Umbilical cord (tissue), 2 donors: ENCODE results near the gene NUAK2. TPM values are rescaled to one million over a fixed set of nuclear protein-coding genes. Genes with fewer than 3 reads are reported as not detected.

Experiments used
- DNase-seq: peaks from one replicate; pipeline ENCODE4 v3.0.0-alpha.2; 2015; ENCODE audit warnings: low spot score
- total RNA-seq: library from RNA; depleted of rRNA; stranded (reverse); fragments of >200 nt; gene quantifications from one replicate; pipeline ENCODE4 v1.2.3, GENCODE V29; 2014; ENCODE audit warnings: low replicate concordance; ENCODE audit not compliant: insufficient read depth

Gene NUAK2
- total RNA-seq, 1 donor from 2014 or later = 1.2 TPM

- no peak for DNase-seq
Observed at GRCh38 chr1:205257735-205258134, 63.8 kb downstream of the NUAK2 start.

DNA sequence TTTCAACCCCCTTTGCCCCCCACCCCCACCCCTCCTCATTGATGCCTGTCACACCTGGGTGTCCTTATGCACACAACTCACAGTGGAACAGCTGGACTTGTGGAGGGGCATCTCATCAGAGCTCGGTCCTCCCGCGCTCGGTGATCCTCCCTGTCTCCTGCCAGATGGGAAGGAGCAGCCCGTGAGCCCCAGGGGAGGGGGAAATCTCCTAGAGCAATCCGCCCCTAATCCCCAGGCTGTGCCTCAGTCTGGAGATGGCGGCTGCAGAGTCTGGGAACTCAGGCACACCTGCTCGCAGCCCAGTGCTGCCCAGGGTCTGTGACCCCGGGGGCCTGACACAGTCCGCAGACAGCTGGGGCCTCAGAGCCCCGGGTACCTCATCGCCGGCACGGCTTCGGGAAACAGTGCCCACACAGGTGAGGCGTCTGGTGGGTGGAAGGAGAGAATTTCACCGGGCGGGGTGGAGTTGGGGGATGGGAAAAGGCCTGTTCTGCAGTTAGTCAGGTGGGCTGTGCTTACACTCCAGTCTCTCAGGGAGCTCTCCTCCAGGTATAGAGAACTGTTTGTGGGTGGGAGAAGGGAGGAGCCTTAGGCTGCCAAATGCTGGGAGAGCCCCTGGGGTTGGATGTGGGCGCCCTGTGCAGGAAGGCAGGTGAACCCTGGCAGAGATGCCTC lies 64.5 kb downstream of the NUAK2 start:
- no peak for DNase-seq

DNA sequence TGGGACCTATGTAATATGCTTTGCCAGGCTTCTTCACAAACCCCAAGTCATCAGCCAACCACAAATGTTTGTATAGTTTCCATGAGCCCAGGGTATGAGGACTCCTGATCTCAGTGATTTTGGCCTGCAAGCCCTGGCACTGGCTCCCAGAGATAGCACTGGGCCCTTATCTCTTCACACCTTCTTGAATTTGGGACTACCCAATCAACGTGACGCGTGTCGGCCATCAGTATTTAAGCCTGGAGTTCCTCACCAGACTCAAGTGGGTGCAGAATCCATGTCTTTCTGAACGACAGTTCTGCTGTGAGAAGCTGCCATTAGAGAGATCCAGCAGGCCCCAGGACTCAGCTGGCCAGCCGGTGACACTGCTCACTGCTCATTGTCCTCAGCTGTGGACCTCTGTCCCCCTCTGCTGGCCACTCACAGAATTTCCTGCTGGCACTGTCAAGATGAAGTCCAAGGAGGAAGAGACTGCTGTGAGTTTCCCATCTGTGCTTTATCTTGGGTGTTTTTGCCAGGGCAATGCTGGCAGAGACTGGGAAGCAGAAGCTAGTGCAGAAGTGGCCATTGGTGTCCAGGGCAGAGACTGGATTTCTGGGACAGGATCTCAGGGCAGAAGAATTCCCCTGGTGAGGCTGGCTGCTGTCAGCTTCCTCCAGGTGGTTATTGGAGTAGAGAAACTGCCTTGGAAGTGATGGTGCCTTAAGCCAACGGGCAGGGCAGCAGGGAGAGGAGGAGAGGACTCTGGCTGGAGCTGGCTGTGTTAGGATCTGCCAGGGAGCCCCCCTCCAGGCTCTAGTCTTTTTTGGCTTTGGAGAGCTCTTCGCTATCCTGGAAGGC lies 65.4 kb downstream of the NUAK2 start:
- DNase-seq = peak; percentile 93

Other genes with a start within 250 kb of the NUAK2 start
- gene TMEM81, start 237.3 kb downstream of the NUAK2 start, total RNA-seq = not detected
- gene RBBP5, start 199.8 kb downstream of the NUAK2 start, total RNA-seq = 13.2 TPM
- gene DSTYK, start 110.0 kb downstream of the NUAK2 start, total RNA-seq = 14.0 TPM
- 7.9 TPM for gene TMCC2, start 93.8 kb downstream of the NUAK2 start, total RNA-seq
- not detected for gene KLHDC8A, start 35.2 kb upstream of the NUAK2 start, total RNA-seq
- gene LEMD1, start 100.3 kb upstream of the NUAK2 start, total RNA-seq = not detected
- gene BLACAT1, start 134.3 kb upstream of the NUAK2 start, total RNA-seq = 1.2 TPM
- 11.6 TPM for gene CDK18, start 182.9 kb upstream of the NUAK2 start, total RNA-seq